VCaP (cell line): ENCODE data around the gene ZNRD2.

ENCODE experiments used
- H3K27ac ChIP-seq: fragments of 450-650 bp; 2 replicates; pipeline ENCODE4 v1.5.1; 2017
- TF ChIP-seq, protein P1 (sequence below): fragments of 450-650 bp; conservative IDR thresholded peaks from 2 replicates; pipeline ENCODE4 v1.5.1; 2017; ENCODE audit warnings: mild to moderate bottlenecking, moderate library complexity

ZNRD2 gene

DNA sequence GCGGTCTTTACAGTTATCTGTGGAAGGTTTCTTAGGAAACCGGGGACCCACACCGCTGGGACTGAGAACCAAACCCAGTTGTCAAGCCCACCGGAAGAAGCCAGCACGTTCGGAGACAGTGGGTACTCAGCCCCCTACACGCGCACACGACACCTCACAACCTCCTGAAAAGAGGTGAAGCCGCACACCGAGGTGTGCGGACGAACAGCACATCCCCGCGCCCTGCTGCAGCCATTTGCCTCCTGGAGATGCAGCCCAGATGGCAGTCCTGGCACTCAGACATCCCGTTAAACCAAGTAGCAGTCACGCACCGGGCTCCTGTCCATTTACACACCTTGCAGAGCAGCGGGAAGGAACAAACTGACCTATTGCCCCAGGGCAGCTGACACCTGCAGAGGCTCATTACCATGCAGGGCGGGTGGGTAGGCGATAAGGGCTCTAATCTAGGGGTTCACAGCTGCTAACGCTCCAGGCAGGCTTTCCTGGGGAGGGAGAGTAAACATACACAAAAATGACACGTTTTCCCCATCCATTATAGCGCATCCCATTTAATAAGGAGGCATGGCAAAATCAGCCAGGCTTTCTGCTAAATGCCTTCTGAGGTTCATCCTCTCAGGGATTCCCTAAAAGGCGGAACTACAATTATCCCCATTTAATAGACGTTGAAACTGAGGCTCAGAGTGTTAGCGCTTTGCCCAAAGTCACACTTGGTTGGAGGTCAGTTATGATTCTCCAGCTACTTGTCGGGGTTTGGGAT is 4.7 kb downstream of the ZNRD2 start:
- TF ChIP-seq, protein P1, sequence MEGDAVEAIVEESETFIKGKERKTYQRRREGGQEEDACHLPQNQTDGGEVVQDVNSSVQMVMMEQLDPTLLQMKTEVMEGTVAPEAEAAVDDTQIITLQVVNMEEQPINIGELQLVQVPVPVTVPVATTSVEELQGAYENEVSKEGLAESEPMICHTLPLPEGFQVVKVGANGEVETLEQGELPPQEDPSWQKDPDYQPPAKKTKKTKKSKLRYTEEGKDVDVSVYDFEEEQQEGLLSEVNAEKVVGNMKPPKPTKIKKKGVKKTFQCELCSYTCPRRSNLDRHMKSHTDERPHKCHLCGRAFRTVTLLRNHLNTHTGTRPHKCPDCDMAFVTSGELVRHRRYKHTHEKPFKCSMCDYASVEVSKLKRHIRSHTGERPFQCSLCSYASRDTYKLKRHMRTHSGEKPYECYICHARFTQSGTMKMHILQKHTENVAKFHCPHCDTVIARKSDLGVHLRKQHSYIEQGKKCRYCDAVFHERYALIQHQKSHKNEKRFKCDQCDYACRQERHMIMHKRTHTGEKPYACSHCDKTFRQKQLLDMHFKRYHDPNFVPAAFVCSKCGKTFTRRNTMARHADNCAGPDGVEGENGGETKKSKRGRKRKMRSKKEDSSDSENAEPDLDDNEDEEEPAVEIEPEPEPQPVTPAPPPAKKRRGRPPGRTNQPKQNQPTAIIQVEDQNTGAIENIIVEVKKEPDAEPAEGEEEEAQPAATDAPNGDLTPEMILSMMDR, result no peak

DNA sequence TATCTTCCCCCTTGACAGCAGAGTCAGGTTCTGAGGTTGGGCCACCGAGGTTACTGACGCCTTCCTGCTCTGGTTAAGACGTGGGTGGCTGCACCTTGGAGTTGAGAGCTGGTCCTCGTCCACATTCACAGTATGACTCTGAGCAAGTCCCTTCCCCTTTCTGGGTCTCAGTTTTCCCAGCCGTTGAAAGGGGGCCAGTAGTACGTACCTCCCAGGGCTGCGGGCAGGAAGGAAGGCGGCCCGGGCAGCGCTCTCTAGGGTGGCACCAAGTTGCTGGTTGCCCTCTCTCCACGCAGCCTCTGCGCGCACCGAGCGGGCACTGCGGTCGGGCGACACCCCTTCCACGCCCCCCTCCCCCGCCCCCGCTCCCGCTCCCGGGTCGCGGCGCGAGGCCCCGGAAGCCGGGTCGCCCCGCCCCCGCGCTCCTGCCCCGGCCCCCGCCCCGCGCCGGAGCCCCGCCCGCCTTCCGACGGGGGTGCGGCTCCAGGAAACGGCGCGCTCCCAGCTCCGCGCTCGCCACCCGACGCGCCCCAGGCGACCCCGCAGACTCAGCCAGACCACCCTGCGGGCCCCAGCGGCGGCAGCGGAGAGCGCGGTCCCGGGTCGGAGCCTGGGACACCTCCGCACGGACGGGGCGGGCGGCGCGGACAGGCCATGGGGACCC is 5.4 kb downstream of the ZNRD2 start, which contains the start of gene EHBP1L1:
TSS of gene EHBP1L1 (plus strand) at position 486 of the 664 bp plus-strand sequence. CDS start 250 bp downstream, outside the sequence.
- TF ChIP-seq, protein P1, result no peak
- peak within 1 kb of the TSS; percentile 98 for H3K27ac ChIP-seq

More for the DNA sequence above, 4.7 kb downstream of the ZNRD2 start:
- peak overlapping the region; percentile 98 for H3K27ac ChIP-seq

DNA sequence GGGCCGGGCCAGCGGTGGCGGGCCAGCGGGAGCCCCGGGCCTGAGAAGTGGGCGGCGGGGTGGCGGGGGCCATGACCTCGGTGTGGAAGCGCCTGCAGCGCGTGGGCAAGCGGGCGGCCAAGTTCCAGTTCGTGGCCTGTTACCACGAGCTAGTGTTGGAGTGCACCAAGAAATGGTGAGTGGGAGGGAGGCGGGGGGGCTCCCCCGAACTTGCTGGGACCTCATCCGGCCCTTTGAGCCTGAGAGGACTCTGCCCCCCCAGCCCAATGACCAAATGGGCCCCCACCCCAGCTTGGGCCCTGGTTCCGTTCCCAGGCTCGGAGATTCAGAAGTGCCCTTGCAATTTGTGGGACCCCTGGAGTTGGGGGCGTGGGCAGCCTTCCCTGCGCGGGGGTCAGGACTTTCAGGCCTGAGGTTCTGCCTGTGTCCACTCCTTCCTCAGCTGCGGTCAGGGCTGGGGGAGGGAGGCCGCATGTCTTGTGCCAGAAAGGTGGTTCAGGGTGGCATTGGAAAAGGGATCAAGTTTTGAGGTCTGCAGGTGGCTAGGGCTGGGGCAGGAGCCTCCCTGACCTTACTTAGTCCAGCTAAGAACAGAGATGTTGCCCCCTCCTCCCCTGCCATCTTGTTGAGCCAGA is 6.1 kb downstream of the ZNRD2 start:
- TF ChIP-seq, protein P1, result no peak
- H3K27ac ChIP-seq, result peak overlapping the region; percentile 98

DNA sequence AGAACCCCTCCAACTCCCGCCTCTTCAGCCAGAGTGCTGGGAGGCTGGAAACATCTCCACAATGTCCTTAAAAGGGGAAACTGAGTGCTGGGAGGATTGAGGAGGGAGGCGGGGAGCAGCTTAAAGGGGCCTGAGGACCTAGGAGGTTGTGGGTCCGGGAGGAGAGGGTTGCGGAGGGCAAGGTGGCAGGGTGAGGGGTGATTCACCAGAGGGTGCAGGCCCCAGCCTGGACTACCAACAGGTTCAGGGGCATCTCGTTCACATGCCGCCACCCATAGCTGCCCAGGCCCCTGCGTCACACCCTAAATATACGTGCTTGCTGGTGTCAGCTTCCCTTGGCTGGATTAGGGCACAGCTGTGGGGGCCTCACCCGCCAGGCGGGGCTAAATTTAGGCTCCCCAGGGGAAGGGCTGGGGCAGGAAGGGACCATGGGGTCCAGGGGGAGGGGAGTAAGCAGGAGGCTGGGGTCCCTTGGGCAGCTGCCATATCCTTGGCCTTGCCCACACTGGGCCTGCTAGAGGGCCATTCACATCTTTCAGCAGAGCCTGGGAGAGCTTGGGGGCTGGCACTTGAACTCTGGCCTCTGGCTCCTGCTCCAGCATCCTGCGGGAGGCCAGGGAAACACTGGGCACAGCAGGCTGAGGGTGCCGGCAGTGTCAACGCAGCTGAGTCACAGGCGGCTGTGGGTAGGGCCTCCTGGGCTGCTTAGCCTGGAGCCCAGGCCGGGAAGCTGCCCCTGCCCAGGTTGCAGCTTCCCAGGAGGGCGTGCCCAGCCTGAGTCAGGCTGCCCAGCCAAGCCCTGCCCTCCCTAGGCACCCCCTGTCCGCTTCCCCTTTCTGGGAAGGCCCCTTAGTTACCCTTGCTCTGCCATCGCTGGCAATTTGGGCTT is 6.8 kb downstream of the ZNRD2 start:
- TF ChIP-seq, protein P1, result no peak

DNA sequence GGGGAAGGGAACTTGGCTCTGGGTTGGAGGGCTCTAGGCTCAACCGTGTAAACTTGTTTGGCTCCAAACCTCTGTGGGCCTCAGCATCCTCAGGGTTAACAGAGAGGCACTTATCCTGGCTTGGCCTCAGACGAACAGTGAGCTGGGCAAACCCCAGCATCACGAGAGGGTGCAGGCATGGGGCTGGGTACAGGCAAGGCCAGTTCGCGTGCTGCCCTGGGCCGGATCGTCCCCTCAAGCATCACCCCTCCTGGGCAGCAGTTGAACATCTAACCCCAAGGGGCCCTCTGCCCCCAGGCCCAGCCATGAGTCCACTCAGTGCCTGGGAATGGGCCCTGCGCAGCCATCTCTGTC is 7.5 kb downstream of the ZNRD2 start:
- TF ChIP-seq, protein P1, result no peak
- H3K27ac ChIP-seq, result peak overlapping the region; percentile 98; the same call in 1 of the 2 replicates

More for the DNA sequence above, 6.8 kb downstream of the ZNRD2 start:
- peak overlapping the region; percentile 98; the same call in 1 of the 2 replicates for H3K27ac ChIP-seq

DNA sequence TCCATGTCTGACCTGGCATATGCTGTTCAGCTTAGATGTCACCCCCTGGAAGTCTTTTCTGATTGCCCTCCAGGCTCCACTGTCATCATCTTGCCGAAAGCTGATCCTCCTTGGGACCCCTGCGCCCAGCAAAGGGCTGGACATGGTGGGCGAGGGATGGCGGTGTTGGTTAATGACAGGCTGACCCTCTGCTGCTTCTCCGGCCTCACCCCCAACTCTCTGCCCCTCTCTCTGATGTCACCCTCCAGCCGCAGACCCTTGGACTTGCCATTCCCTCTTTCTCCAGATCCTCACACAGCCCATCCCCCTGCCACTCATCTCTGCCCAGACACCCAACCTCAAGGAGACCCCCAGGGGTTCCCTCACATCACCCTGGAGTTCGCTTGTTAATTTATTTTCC is 7.9 kb downstream of the ZNRD2 start:
- TF ChIP-seq, protein P1, result no peak
- H3K27ac ChIP-seq, result no peak overlapping the region; the same call in 1 of the 2 replicates
